ENCODE data around the gene ZFYVE27. TPM values are rescaled to one million over a fixed set of nuclear protein-coding genes. Genes with fewer than 3 reads are reported as not detected.

Gene ZFYVE27
- total and polyA plus RNA-seq, 12 donors, result 23.6 to 45.3 (median 33.2) TPM

DNA sequence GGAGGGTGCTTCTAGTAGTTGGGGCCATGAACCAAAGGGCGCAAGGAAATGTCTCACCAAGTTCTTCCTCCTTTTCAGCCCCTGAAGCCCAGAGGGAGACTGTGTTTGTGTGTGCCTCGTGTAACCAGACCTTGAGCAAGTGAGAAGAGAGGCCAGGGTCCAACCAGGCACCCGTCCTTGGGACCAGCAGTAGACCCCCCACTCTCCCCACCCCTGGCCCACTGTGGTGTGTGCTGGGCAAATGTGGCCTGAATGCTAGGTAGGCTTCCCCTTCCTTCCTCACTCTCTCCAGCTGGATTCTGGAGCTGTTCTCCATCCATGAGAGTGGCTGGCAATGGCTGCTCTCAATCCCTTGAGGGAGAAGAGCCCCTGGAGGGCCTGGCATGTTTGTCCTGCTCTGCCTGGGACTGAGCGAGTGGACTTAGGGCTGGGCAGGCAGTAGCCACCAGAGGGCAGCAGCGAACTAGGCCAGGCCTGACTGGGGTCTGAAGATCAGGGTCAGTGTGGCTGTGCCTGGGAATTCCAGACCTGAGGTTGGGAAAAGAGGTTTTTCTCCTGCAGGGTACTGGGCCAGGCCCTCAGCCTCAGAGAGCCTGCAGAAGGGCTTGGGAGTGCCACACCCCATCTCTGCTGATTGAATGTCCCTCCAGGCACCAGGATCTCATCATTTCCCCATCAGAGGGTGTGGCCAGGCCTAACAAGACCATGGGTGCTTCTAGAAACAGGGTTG is 22.4 kb downstream of the ZFYVE27 start:
- Histone ChIP-seq H3K27ac (no peak overlapping the region), H3K4me3 (no peak overlapping the region), H3K36me3 (replicated peaks in 1 of 2) (peaks cover 0 to 47% of the 10 kb centered on the region in 2 donors)

DNA sequence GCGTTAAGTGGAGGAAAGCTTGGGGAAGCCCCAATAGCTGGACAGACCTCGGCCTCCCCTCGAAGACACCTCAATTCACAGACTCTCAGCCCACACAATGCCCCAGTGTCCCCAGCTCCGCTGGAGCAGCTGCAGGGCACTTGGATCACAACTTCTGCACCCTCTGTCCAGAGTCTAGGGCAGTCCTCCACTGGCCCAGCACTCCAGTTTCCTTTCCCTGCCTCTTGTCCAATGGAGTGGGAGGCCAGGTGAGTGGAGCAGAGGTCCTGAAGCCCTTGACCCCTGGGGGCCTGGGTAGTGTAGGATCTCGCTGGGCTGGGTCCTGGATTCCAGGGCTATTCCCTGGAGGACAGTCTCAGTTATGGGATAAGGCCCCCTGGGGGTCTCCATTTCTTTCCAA is 23.0 kb downstream of the ZFYVE27 start:
- H3K36me3 ChIP-seq (replicated peaks in 1 of 2), result peaks cover 0 to 41% of the 10 kb centered on the region in 2 donors
- intact Hi-C loops (cut with DNase I), result no loop called here
- TF ChIP-seq POLR2A (IDR thresholded peaks at IDR 0.05), result no peak
- no peak overlapping the region for H3K4me3 ChIP-seq
- no peak overlapping the region for H3K27ac ChIP-seq
- DNase-seq, result no peak
- H3K4me1 ChIP-seq (replicated peaks in 1 of 2), result no peaks in the 10 kb centered on the region
- WGBS, 4 donors, result 75 to 94% (median 84%) methylated on average over 2 to 5 of the region's 5 CpGs
- H3K27me3 ChIP-seq, result no peaks in the 10 kb centered on the region
- H3K9me3 ChIP-seq (replicated peaks in 1 of 3), result no peaks in the 10 kb centered on the region

More for the DNA sequence above, 22.4 kb downstream of the ZFYVE27 start:
- no peaks in the 10 kb centered on the region for H3K4me1 ChIP-seq (replicated peaks in 1 of 2)
- intact Hi-C loops (cut with DNase I), result no loop called here
- no peaks in the 10 kb centered on the region for H3K27me3 ChIP-seq
- H3K9me3 ChIP-seq (replicated peaks in 1 of 3), result no peaks in the 10 kb centered on the region
- TF ChIP-seq, protein P1, sequence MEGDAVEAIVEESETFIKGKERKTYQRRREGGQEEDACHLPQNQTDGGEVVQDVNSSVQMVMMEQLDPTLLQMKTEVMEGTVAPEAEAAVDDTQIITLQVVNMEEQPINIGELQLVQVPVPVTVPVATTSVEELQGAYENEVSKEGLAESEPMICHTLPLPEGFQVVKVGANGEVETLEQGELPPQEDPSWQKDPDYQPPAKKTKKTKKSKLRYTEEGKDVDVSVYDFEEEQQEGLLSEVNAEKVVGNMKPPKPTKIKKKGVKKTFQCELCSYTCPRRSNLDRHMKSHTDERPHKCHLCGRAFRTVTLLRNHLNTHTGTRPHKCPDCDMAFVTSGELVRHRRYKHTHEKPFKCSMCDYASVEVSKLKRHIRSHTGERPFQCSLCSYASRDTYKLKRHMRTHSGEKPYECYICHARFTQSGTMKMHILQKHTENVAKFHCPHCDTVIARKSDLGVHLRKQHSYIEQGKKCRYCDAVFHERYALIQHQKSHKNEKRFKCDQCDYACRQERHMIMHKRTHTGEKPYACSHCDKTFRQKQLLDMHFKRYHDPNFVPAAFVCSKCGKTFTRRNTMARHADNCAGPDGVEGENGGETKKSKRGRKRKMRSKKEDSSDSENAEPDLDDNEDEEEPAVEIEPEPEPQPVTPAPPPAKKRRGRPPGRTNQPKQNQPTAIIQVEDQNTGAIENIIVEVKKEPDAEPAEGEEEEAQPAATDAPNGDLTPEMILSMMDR (IDR thresholded peaks at IDR 0.05), result peak; percentile 63 to 83 (median 74)
- TF ChIP-seq POLR2A (IDR thresholded peaks at IDR 0.05), result no peak
- WGBS, 4 donors, result 40 to 54% (median 48%) methylated on average over 5 of the region's 5 CpGs
- peak; percentile 52 to 85 (median 63) for DNase-seq

GRCh38 chr10:97760461-97761257 is 23.7 kb downstream of the ZFYVE27 start:
- H3K4me3 ChIP-seq, result no peak overlapping the region
- intact Hi-C loops (cut with DNase I), result no loop called here
- DNase-seq, result no peak
- peaks cover 0 to 34% of the 10 kb centered on the region in 2 donors for H3K36me3 ChIP-seq (replicated peaks in 1 of 2)
- no peak for TF ChIP-seq POLR2A (IDR thresholded peaks at IDR 0.05)
- TF ChIP-seq, protein P1 (IDR thresholded peaks at IDR 0.05), result no peak
- H3K27ac ChIP-seq, result no peak overlapping the region
- H3K9me3 ChIP-seq (replicated peaks in 1 of 3), result no peaks in the 10 kb centered on the region
- no peaks in the 10 kb centered on the region for H3K4me1 ChIP-seq (replicated peaks in 1 of 2)
- no peaks in the 10 kb centered on the region for H3K27me3 ChIP-seq
- WGBS, 4 donors, result 84 to 93% (median 91%) methylated on average over 7 to 11 of the region's 11 CpGs

- 88 to 98% (median 95%) methylated on average over 7 to 8 of the region's 8 CpGs for WGBS, 4 donors
- Histone ChIP-seq H3K36me3 (replicated peaks in 1 of 2) (peaks cover 0 to 26% of the 10 kb centered on the region in 2 donors), H3K27me3 (no peaks in the 10 kb centered on the region), H3K4me1 (replicated peaks in 1 of 2) (no peaks in the 10 kb centered on the region), H3K9me3 (replicated peaks in 1 of 3) (no peaks in the 10 kb centered on the region), H3K4me3 (no peak overlapping the region), H3K27ac (no peak overlapping the region)
- DNase-seq, result no peak
- intact Hi-C loops (cut with DNase I), result no loop called here
- no peak for TF ChIP-seq POLR2A (IDR thresholded peaks at IDR 0.05)
- TF ChIP-seq, protein P1 (IDR thresholded peaks at IDR 0.05), result no peak
These were observed 24.5 kb downstream of the ZFYVE27 start for GRCh38 chr10:97761331-97761865.

All from adrenal gland (tissue), 12 donors.